Muscle of arm (tissue), 14 donors: ENCODE results near the gene PRKX. TPM values are rescaled to one million over a fixed set of nuclear protein-coding genes. Genes with fewer than 3 reads are reported as not detected.
A peak's percentile ranks its signal among the peaks of the same experiment; 100 is the strongest.
"Not testable (repeated sequence)": the region's sequence is repeated elsewhere in the genome, so short reads cannot be mapped to it uniquely, and the experiment has no call there.

Source experiments
- DNase-seq: peaks from one replicate; pipeline ENCODE4 v3.0.0-alpha.2; 2013
- long read RNA-seq, 11 donors: transcript quantifications; one replicate each; lab custom pipeline, GENCODE V29; 2026
- polyA plus RNA-seq, 12 donors: library from polyadenylated mRNA; unstranded; fragments of 120-200 nt; gene quantifications; one replicate each; pipeline ENCODE4 v1.2.1, GENCODE V29; 2013; ENCODE audit not compliant: insufficient read length in 12 of 12

The PRKX gene
- polyA plus RNA-seq = 10 to 100 TPM in 4 of 12 donors, 1 to 10 TPM in 7, not detected in 1; 6.9 to 27.9 (median 9.6) TPM
- long read RNA-seq, donor 1 = 0 reads
- long read RNA-seq, donor 2, full-length matches to known transcripts = 3 of 3 reads
- long read RNA-seq, donor 2, partial matches to known transcripts = 0 of 3 reads
- long read RNA-seq, donor 2, other reads (novel, unspliced or antisense) = 0 of 3 reads
- long read RNA-seq, donor 3, full-length matches to known transcripts = 1 of 1 reads
- long read RNA-seq, donor 3, partial matches to known transcripts = 0 of 1 reads
- long read RNA-seq, donor 3, other reads (novel, unspliced or antisense) = 0 of 1 reads
- long read RNA-seq, donor 4 = 0 reads
- long read RNA-seq, donor 5, full-length matches to known transcripts = 4 of 4 reads
- long read RNA-seq, donor 5, partial matches to known transcripts = 0 of 4 reads
- long read RNA-seq, donor 5, other reads (novel, unspliced or antisense) = 0 of 4 reads
- long read RNA-seq, donor 6 = 0 reads
- long read RNA-seq, donor 7 = 0 reads
- long read RNA-seq, donor 8, full-length matches to known transcripts = 1 of 1 reads
- long read RNA-seq, donor 8, partial matches to known transcripts = 0 of 1 reads
- long read RNA-seq, donor 8, other reads (novel, unspliced or antisense) = 0 of 1 reads
- long read RNA-seq, donor 9, full-length matches to known transcripts = 1 of 1 reads
- long read RNA-seq, donor 9, partial matches to known transcripts = 0 of 1 reads
- long read RNA-seq, donor 9, other reads (novel, unspliced or antisense) = 0 of 1 reads
- long read RNA-seq, donor 10, full-length matches to known transcripts = 3 of 3 reads
- long read RNA-seq, donor 10, partial matches to known transcripts = 0 of 3 reads
- long read RNA-seq, donor 10, other reads (novel, unspliced or antisense) = 0 of 3 reads
- long read RNA-seq, donor 11, full-length matches to known transcripts = 3 of 3 reads
- long read RNA-seq, donor 11, partial matches to known transcripts = 0 of 3 reads
- long read RNA-seq, donor 11, other reads (novel, unspliced or antisense) = 0 of 3 reads

DNA sequence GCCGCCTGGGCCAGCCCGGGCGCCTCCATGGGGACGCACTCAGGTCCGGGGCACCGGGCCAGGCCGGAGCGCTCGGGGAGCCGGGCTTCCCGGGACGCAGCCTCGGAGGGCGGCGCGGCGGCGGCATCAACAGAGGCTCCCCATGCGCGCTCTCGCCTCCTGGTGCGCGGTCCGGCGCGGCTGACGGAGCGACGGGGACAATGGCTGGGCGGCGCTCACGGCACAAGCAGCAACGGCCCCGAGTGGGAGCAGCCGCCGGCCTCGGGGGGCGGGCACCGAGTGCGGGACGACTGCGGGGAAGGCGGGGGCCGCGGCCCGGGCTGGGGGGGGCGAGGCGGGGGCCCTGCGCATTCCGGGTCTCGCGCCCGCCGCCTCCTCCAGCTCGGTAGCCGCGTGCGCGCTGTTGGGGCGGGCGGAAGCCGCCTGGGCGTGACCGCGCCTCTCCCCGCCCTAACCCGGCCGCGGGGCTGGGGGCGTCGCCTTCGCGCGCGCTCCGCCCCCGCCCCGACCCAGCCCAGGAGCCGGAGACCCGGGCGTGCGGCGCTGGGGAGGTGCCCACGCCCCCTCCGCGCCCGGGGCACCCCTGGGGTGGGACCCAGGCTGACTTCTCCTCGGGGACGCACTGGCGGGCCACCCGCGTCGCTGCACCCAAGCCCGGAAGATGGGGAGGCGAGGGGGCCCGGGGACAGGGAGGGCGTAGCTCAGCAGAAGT, at the start of gene PRKX:
Gene PRKX, minus strand, starts transcription at position 425 of the 712 bp plus-strand sequence. Its CDS starts 396 bp downstream, at position 29.
- peak; percentile 37 for DNase-seq

GRCh38 chrX:3763111-3763510, 49.7 kb upstream of the PRKX start:
- DNase-seq = no peak

DNA sequence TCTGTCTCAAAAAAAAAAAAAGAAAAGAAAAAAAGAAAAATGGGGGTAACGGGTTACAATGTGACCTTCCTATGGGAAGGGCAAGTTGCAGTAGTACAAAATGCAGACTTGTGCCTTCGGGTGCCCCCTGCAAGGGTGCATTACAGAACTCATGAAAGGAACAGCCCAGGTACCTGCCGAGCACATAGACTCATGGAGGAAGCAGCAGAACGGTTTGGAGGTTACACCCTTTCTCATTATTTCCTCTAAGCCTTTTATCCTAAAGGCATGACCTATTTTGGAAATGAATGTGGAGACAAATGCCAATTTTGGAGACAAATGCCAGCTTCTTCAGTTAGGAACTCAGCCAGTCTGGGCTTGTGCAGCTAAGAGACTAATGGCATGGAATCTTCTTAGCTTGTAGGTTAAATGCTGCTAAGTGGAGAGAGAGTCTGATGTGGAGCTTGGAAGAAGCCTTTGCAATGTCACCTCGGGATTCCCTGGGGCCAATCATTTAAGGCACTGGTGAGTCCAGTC, 44.1 kb upstream of the PRKX start:
- DNase-seq = no peak

- no peak for DNase-seq
These were observed 34.7 kb upstream of the PRKX start for GRCh38 chrX:3748052-3748559.

DNA sequence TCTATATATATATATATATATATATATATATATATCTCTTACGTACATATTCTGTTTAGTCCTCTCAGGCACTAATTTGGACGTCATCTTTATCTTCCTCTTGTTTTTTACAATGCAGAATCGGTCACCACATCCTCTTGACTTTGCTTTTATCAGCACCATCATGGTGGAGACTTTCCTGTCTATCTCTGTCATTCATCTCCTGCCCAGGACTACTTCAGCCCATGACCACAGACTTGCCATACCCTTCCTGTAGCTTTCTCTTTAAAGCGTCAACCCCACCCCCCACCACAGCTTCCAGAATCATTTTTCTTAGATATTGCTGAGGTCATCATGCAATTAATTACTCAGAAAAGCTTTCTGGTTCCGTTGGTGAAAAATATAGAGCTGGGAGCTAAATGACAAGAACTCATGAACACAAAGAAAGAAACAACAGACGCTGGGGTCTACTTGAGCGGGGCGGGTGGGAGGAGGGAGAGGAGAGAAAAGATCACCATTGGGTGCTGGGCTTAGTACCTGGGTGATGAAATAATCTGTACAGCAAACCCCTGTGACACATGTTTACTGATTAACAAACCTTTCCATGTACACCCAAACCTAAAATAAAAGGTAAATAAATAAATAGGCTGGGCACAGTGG, 30.5 kb upstream of the PRKX start:
- no peak for DNase-seq

DNA sequence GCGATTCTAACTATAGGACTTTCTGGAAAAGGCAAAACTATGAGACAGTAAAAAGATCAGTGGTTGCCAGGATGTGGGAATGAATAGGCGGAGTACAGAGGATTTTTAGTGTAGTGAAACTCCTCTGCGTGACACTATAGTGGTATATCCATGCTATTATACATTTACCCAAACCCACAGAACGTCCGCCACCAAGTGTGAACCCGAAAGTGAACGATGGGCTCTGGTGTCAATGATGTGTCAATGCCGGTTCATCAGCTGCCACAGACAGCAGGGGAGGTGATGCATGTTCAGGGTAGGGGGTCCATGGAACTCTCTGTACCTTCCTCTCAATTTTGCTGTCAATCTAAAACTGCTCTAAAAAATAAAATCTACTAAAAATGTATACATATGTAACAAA, 27.5 kb upstream of the PRKX start:
- not testable (repeated sequence) for DNase-seq

DNA sequence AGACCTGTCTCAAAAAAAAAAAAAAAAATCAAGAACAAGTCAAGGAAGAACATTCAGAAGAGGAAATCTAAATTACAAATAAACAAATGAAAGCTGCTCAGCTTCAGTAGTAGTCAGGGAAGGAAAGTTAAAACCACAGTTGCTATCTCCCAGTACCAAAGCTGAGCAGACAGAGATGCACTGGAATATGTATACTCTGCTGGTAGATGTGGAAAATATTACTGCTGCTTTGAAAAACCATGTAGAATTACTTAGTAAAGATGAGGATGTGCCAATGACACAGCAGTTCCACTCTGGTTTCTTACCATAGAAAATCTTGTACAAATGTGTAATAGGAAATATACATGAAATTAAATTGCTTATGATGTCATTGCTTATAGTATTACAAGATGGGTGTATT, 25.1 kb upstream of the PRKX start:
- DNase-seq = no peak

- not testable (repeated sequence) for DNase-seq
These were observed 23.1 kb upstream of the PRKX start for GRCh38 chrX:3736536-3736935.

GRCh38 chrX:3735891-3736290, 22.4 kb upstream of the PRKX start:
- DNase-seq = not testable (repeated sequence)

DNA sequence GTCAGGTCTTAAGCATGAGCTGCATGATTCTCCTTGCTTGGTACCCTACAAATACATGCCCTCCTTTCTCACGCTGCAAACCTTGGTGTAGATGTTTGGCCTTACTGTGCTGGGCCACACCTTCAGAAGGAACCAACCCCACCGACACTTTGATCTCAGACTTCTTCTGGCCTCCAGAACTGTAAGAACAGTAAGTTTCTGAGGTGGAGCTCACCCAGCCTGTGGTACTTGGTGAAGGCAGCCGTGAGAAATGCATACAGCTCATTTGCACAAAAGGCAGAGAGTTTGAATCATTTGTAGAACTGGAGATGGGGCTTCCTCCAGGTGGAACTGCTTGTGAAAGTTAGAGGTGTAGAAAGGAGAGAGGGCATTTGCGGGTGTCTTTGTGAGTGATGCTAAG, 21.0 kb upstream of the PRKX start:
- DNase-seq = not testable (repeated sequence)

DNA sequence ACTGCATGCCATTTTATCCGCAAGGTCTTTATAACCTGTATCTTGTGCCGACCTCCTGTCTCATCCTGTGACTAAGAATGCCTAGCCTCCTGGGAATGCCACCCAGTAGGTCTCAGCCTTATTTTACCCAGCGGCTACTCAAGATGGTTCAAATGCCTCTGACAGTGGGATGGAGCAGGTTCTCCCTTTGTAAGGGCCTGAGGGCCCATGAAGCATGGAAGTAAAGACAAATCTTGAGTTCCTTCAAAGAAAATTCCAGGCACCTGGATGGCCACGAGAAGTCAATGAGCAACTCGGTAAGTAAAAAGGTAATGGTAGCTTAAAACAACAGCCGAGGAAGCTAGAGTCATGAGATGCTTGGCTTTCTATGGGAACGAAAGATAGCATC, 19.6 kb upstream of the PRKX start:
- DNase-seq = no peak

DNA sequence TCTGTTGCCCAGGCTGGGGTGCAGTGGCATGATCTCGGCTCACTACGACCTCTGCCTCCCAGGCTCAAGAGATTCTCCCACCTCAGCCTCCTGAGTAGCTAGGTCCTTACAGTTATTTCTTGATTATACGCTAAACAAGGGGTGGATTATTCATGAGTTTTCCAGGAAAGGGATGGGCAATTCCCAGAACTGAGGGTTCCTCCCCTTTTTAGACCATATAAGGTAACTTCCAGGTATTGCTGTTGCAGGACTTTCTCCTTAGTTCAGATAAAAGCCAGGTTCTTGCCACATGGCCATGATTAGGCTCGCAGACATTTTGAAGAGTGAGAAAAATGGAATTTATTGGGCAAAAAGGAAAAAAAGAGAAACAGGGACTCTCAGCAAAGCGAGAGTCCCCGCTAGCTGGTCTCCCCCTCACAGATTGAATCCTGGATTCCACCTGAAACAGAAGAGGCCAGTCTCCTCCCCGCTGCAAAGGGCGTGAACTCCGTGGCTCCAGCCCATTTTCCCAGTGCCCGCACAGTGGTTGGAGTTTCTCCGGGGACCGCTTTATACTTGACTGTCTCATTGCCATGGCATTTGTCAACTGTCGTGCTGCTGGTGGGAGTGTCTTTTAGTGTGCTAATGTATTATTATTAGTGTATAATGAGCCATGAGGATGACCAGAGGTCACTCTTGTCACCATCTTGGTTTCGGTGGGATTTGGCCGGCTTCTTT, 19.0 kb upstream of the PRKX start:
- not testable (repeated sequence) for DNase-seq

GRCh38 chrX:3728454-3728853, 15.0 kb upstream of the PRKX start:
- no peak for DNase-seq

DNA sequence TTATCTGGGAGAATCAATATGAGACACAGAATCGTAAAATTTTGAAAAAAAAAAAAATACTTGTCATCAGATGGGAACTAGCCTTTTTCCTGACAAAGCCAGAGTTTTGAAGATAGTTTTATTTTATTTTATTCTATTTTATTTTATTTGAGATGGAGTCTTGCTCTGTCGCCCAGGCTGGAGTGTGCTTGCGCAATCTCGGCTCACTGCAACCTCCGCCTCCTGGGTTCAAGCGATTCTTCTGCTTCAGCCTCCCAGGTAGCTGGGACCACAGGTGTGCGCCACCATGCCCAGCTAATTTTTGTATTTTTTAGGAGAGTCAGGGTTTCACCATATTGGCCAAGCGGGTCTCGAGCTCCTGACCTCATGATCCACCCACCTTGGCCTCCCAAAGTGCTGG, 10.0 kb upstream of the PRKX start:
- not testable (repeated sequence) for DNase-seq

DNA sequence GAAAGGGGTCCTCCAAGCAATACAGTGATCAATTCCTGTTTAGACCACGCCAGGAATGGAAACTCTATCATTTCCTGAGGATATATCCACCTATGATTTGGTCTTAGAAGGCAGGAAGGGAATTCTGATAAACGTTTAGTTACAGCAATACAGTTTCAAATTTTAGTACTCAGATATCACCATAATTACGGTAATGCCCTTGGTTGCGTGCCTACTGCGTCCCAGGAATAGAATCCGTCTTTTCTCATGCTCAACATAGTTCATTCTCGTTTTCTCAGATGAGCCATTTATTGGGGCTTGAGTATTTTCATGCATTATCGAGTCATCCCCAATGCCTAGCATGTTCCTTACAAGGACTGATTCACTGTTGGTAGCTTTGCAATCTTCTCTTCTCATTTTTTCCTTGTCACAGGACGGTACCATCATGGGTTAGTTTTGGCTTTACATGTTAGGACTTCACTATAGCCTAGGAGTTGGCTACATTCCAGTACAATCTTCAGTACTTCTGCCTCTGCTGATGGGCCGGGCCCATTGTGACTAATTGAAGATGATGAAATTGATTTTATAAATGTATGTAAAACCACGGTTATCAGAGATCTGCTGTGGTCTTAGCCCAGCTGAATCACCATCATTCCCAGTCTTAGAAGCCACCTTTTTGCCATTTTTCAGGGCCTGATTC, 4.4 kb upstream of the PRKX start:
- no peak for DNase-seq

- no peak for DNase-seq
These were observed 2.5 kb upstream of the PRKX start for GRCh38 chrX:3715921-3716320.

GRCh38 chrX:3714706-3715479, 1.4 kb upstream of the PRKX start:
- not testable (repeated sequence) for DNase-seq

DNA sequence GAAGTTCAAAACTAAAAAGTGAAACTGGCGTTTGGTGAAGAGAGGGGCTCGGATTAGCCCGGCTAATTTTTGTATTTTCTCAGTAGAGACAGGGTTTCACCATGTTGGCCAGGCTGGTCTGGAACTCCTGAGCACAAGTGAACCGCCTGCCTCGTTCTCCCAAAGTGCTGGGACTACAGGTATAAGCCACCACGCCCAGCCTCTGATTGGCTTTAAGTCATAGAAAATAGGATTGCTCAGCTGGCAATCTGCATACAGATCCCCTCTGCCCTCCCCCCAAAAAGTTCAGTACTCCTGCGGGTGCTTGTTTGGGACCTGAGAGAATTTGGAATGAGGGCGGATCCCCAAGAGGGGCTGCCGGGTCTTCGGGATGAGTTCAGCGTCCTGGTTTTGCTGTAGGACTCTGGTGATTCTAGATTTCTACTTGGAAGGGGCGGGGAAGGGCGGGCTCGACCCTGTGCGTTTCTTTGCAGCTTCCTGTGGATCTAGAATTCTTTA, 537 bp upstream of the PRKX start:
- peak; percentile 2 for DNase-seq

DNA sequence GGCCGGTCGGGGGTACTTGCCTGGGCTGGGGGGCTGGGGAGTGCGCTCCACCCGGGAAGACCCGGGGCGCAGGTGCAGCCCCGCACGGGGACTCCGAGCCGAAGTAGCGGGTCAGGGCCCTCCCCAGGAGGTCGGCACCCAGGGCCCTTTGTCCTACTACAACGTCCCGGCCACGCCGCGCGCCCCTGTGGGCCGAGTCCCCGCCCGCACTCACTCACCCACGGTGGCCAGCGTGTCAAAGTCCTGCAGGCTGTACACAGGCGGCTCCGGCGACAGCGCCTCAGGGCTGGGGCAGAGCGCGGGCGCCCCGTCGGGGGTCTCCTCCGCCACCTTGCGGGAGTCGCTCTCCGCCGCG, 602 bp downstream of the PRKX start:
- DNase-seq = no peak
